Endodermal cell (in vitro differentiated cells): Measurements from ENCODE around the gene CD300C. TPM values are rescaled to one million over a fixed set of nuclear protein-coding genes. Genes with fewer than 3 reads are reported as not detected.
"Not testable (repeated sequence)": the region's sequence is repeated elsewhere in the genome, so short reads cannot be mapped to it uniquely, and the experiment has no call there.

Source experiments
- DNase-seq: peaks from one replicate; pipeline ENCODE4 v3.0.0-alpha.2; 2017
- H3K27ac ChIP-seq: 2 replicates; pipeline ENCODE4 v1.5.1; 2013; ENCODE audit warnings: mild to moderate bottlenecking, low read depth, low read length, moderate library complexity
- H3K27me3 ChIP-seq: 2 replicates; pipeline ENCODE4 v1.6.1; 2013; ENCODE audit warnings: mild to moderate bottlenecking, low read length, moderate library complexity; ENCODE audit not compliant: insufficient read depth, control insufficient read depth, poor library complexity, severe bottlenecking
- H3K36me3 ChIP-seq: 2 replicates; pipeline ENCODE4 v1.7.0; 2013; ENCODE audit warnings: mild to moderate bottlenecking, low read length, moderate library complexity; ENCODE audit not compliant: control insufficient read depth, insufficient read depth
- H3K4me1 ChIP-seq: one replicate; pipeline ENCODE4 v1.7.0; 2013; ENCODE audit warnings: low read length; ENCODE audit not compliant: control insufficient read depth, insufficient read depth
- H3K4me3 ChIP-seq: 2 replicates; pipeline ENCODE4 v1.5.1; 2013; ENCODE audit warnings: mild to moderate bottlenecking, low read length, moderate library complexity
- H3K9ac ChIP-seq: 2 replicates; pipeline ENCODE4 v1.6.1; 2013; ENCODE audit warnings: mild to moderate bottlenecking, low read length, moderate library complexity; ENCODE audit not compliant: poor library complexity, severe bottlenecking; ENCODE audit errors: extremely low read depth
- H3K9me3 ChIP-seq: 2 replicates; pipeline ENCODE4 v1.6.1; 2013; ENCODE audit warnings: mild to moderate bottlenecking, low read length, moderate library complexity; ENCODE audit not compliant: control insufficient read depth
- H3K27ac Mint-ChIP-seq: 2 replicates; pipeline ENCODE4 v1.8.0; 2020; ENCODE audit warnings: mixed read lengths
- H3K27me3 Mint-ChIP-seq: 2 replicates; pipeline ENCODE4 v1.8.0; 2021; ENCODE audit warnings: mild to moderate bottlenecking, mixed read lengths; ENCODE audit not compliant: insufficient read depth
- H3K36me3 Mint-ChIP-seq: 2 replicates; pipeline ENCODE4 v1.8.0; 2020; ENCODE audit warnings: low read depth, mixed read lengths
- H3K4me1 Mint-ChIP-seq: 2 replicates; pipeline ENCODE4 v1.8.0; 2020; ENCODE audit warnings: mixed read lengths
- H3K4me3 Mint-ChIP-seq: 2 replicates; pipeline ENCODE4 v1.8.0; 2020; ENCODE audit warnings: mild to moderate bottlenecking, moderate library complexity, mixed read lengths
- H3K9me3 Mint-ChIP-seq: 2 replicates; pipeline ENCODE4 v1.8.0; 2020; ENCODE audit warnings: mild to moderate bottlenecking, mixed read lengths
- CTCF ChIP-seq: fragments of 200-600 bp; sonication (generic); conservative IDR thresholded peaks from 2 replicates; pipeline ENCODE4 v1.5.0; 2021; ENCODE audit warnings: antibody characterized with exemption, mild to moderate bottlenecking
- WGBS, 2 experiments: methylation state at CpG; one replicate each; pipeline versions ENCODE4 v1.1.5 to v1.1.7; 2013; ENCODE audit warnings: missing lambda C conversion rate in 2 of 2, mixed read lengths in 1 of 2; ENCODE audit not compliant: insufficient coverage in 1 of 2, insufficient read length in 1 of 2; 5-methylcytosine and 5-hydroxymethylcytosine counted together
- total RNA-seq, 2 donors: library from RNA; stranded (reverse); fragmentation: NEBNext Ultra II Directional in 1 of 2; extraction: Animal tissue kit (Norgen Biotek cat#: 25700) in 1 of 2; gene quantifications; 2 replicates in 1 of 2; 3 replicates in 1 of 2; pipeline ENCODE4 v1.2.1, GENCODE V29; 2021

Gene CD300C
- total RNA-seq, 2 donors from 2014 or later = not detected

GRCh38 chr17:74574489-74575142 lies 28.7 kb upstream of the CD300C start:
- WGBS, 2 experiments = 81 to 86% methylated on average over 4 to 5 of the region's 5 CpGs
- no peak overlapping the region for H3K27ac Mint-ChIP-seq
- peaks cover 54% of the 10 kb centered on the region for H3K27me3 ChIP-seq

GRCh38 chr17:74573635-74574034 lies 27.7 kb upstream of the CD300C start:
- H3K4me1 Mint-ChIP-seq, DNase-seq, H3K9ac ChIP-seq, H3K4me3 ChIP-seq, H3K4me3 Mint-ChIP-seq, H3K9me3 Mint-ChIP-seq, H3K27ac ChIP-seq, H3K9me3 ChIP-seq, H3K36me3 Mint-ChIP-seq, H3K4me1 ChIP-seq, H3K27ac Mint-ChIP-seq, H3K36me3 ChIP-seq: not testable (repeated sequence)
- peaks cover 52% of the 10 kb centered on the region for H3K27me3 Mint-ChIP-seq
- H3K27me3 ChIP-seq = peaks cover 62% of the 10 kb centered on the region

More at GRCh38 chr17:74574489-74575142, 28.7 kb upstream of the CD300C start:
- H3K27ac ChIP-seq = no peak overlapping the region
- H3K9ac ChIP-seq = no peak overlapping the region
- H3K4me1 Mint-ChIP-seq = peaks cover 7% of the 10 kb centered on the region
- H3K9me3 Mint-ChIP-seq = no peaks in the 10 kb centered on the region
- peaks cover 4% of the 10 kb centered on the region for H3K4me1 ChIP-seq
- H3K27me3 Mint-ChIP-seq = peaks cover 54% of the 10 kb centered on the region
- H3K4me3 ChIP-seq = no peak overlapping the region
- no peak overlapping the region for H3K4me3 Mint-ChIP-seq
- no peaks in the 10 kb centered on the region for H3K36me3 Mint-ChIP-seq
- H3K9me3 ChIP-seq = no peaks in the 10 kb centered on the region
- H3K36me3 ChIP-seq = no peaks in the 10 kb centered on the region
- DNase-seq = no peak
- no peak for TF ChIP-seq CTCF

- Histone ChIP-seq H3K36me3 (no peaks in the 10 kb centered on the region), H3K4me1 (peaks cover 4% of the 10 kb centered on the region), H3K4me3 (no peak overlapping the region), H3K27ac (no peak overlapping the region), H3K9me3 (no peaks in the 10 kb centered on the region), H3K27me3 (peaks cover 62% of the 10 kb centered on the region), H3K9ac (no peak overlapping the region)
- H3K9me3 Mint-ChIP-seq = no peaks in the 10 kb centered on the region
- H3K4me1 Mint-ChIP-seq = peaks cover 7% of the 10 kb centered on the region
- WGBS, 2 experiments = 90 to 94% methylated on average over 3 of the region's 3 CpGs
- H3K36me3 Mint-ChIP-seq = no peaks in the 10 kb centered on the region
- no peak for DNase-seq
- TF ChIP-seq CTCF = peak; percentile 60
- no peak overlapping the region for H3K4me3 Mint-ChIP-seq
- H3K27me3 Mint-ChIP-seq = peaks cover 53% of the 10 kb centered on the region
- no peak overlapping the region for H3K27ac Mint-ChIP-seq
These were observed 27.3 kb upstream of the CD300C start for GRCh38 chr17:74573169-74573568.
